HepG2 (cell line): ENCODE data around the gene TBC1D22A. TPM values are rescaled to one million over a fixed set of nuclear protein-coding genes. Genes with fewer than 3 reads are reported as not detected.

Experiments used
- ATAC-seq: fragments of 200-7000 bp; cut with Tn5 transposase; 3 replicates; pipeline ENCODE4 v1.9.1; 2020; ENCODE audit warnings: mild to moderate bottlenecking, moderate library complexity
- BruUV-seq: library from RNA; stranded (reverse); fragments of 400-500 nt; replicated peaks from 2 replicates; lab custom pipeline; 2021; lab: Mats Ljungman, UMichigan
- CTCF ChIA-PET: fragments of 300-600 bp; formaldehyde crosslinking; extraction: SDS; loops from one replicate; lab custom pipeline; 2021; ENCODE audit warnings: low total read pairs, inconsistent platforms, low intra/inter-chr PET ratio; lab: Yijun Ruan, JAX
- POLR2A ChIA-PET: fragments of 350-600 bp; sonication (Branson Sonifier 250); formaldehyde crosslinking; loops from one replicate; lab custom pipeline; 2020; ENCODE audit warnings: antibody characterized with exemption, inconsistent platforms; lab: Yijun Ruan, JAX
- DNase-seq: peaks from one replicate; pipeline ENCODE4 v3.0.0-alpha.2; 2015; ENCODE audit warnings: low spot score
- FAIRE-seq: peaks from 3 replicates; lab custom pipeline; 2011; peaks lifted over from hg19 to GRCh38; lab: Jason Lieb, UNC
- H2AFZ ChIP-seq: one replicate; pipeline ENCODE4 v1.6.1; 2011; ENCODE audit warnings: low read length, inconsistent platforms
- H3K27ac ChIP-seq: fragments of 300-600 bp; 3 replicates; pipeline ENCODE4 v1.8.0; 2011; ENCODE audit warnings: mixed run types, mild to moderate bottlenecking, mixed read lengths, low read length, inconsistent platforms; ENCODE audit not compliant: insufficient read depth; ENCODE audit errors: extremely low read length
- H3K27me3 ChIP-seq, 2 experiments: fragments of 200-600 bp in 1 of 2; 2 replicates in 1 of 2; 3 replicates in 1 of 2; pipeline versions ENCODE4 v1.6.0 to v1.8.0; 2011; ENCODE audit warnings: low read length in 2 of 2, mild to moderate bottlenecking in 2 of 2, moderate library complexity in 2 of 2, inconsistent platforms in 1 of 2; ENCODE audit not compliant: insufficient read depth in 2 of 2, control insufficient read depth in 1 of 2
- H3K36me3 ChIP-seq, 2 experiments: fragments of 200-600 bp in 1 of 2; replicated peaks in 1 of 2; 2 replicates in 1 of 2; 3 replicates in 1 of 2; pipeline versions ENCODE4 v1.5.1 to v1.8.0; 2011; ENCODE audit warnings: low read length in 2 of 2, inconsistent platforms in 1 of 2; ENCODE audit not compliant: insufficient read depth in 2 of 2, control insufficient read depth in 1 of 2
- H3K4me1 ChIP-seq: 2 replicates; pipeline ENCODE4 v1.5.1; 2012; ENCODE audit warnings: low read length, inconsistent platforms; ENCODE audit not compliant: insufficient read depth
- H3K4me2 ChIP-seq: 2 replicates; pipeline ENCODE4 v1.6.0; 2011; ENCODE audit warnings: low read depth, low read length, inconsistent platforms
- H3K4me3 ChIP-seq, 3 experiments: fragments of 200-600 bp in 1 of 3; sonication (generic), shearing (Covaris generic) in 1 of 3; replicated peaks in 1 of 3; 2 replicates each; pipeline ENCODE4 v1.5.1; 2011 to 2016; ENCODE audit warnings: low read length in 3 of 3, inconsistent platforms in 2 of 3, low read depth in 2 of 3, mild to moderate bottlenecking in 2 of 3, control low read depth in 1 of 3, mixed read lengths in 1 of 3; ENCODE audit not compliant: insufficient read depth in 1 of 3
- H3K79me2 ChIP-seq: one replicate; pipeline ENCODE4 v1.6.1; 2011; ENCODE audit warnings: low read length, inconsistent platforms; ENCODE audit not compliant: insufficient read depth
- H3K9ac ChIP-seq: 2 replicates; pipeline ENCODE4 v1.6.0; 2011; ENCODE audit warnings: mild to moderate bottlenecking, low read depth, low read length, inconsistent platforms; ENCODE audit not compliant: insufficient read depth
- H3K9me3 ChIP-seq: 2 replicates; pipeline ENCODE4 v1.5.1; 2012; ENCODE audit warnings: mild to moderate bottlenecking, low read length
- H4K20me1 ChIP-seq: 2 replicates; pipeline ENCODE4 v1.6.0; 2011; ENCODE audit warnings: inconsistent platforms, mild to moderate bottlenecking, low read length, moderate library complexity; ENCODE audit not compliant: insufficient read depth
- ARNTL ChIP-seq: sonication (generic); formaldehyde crosslinking; IDR thresholded peaks from 2 replicates; pipeline ENCODE4 v1.4.0; 2020; ENCODE audit warnings: mild to moderate bottlenecking, missing genetic modification reagents
- CC2D1A ChIP-seq: sonication (generic); formaldehyde crosslinking; IDR thresholded peaks from 2 replicates; pipeline ENCODE4 v1.8.1; 2023; ENCODE audit warnings: mild to moderate bottlenecking, missing genetic modification reagents
- CHD2 ChIP-seq: IDR thresholded peaks from 2 replicates; pipeline ENCODE4 v1.6.1; 2011; ENCODE audit warnings: low read depth, low read length, improper control_type of control experiment
- DPF2 ChIP-seq: sonication (generic); formaldehyde crosslinking; IDR thresholded peaks from 2 replicates; pipeline ENCODE4 v1.4.0; 2020; ENCODE audit warnings: mild to moderate bottlenecking, low read depth, missing genetic modification reagents, borderline replicate concordance
- ELF4 ChIP-seq: sonication (generic); formaldehyde crosslinking; IDR thresholded peaks from 2 replicates; pipeline ENCODE4 v1.5.0; 2020; ENCODE audit warnings: missing genetic modification reagents, mild to moderate bottlenecking, moderate library complexity, borderline replicate concordance
- EP300 ChIP-seq, 3 experiments: sonication (generic) in 1 of 3; formaldehyde crosslinking in 1 of 3; IDR thresholded peaks; 2 replicates each; pipeline versions ENCODE4 v1.5.1 to v1.6.1; 2011 to 2020; ENCODE audit warnings: low read depth in 2 of 3, low read length in 2 of 3, borderline replicate concordance in 1 of 3, improper control_type of control experiment in 1 of 3, mild to moderate bottlenecking in 1 of 3, missing genetic modification reagents in 1 of 3, moderate library complexity in 1 of 3
- GABPA ChIP-seq, 2 experiments: IDR thresholded peaks; 2 replicates each; pipeline ENCODE4 v1.6.1; 2011 to 2016; ENCODE audit warnings: low read depth in 2 of 2, low read length in 1 of 2, missing biosample characterization in 1 of 2, missing genetic modification characterization in 1 of 2
- KDM5A ChIP-seq: fragments of 200-600 bp; sonication (generic); IDR thresholded peaks from 2 replicates; pipeline ENCODE4 v1.7.0; 2018; ENCODE audit warnings: antibody characterized with exemption, mild to moderate bottlenecking, low read length, borderline replicate concordance
- PHF21A ChIP-seq: sonication (generic); formaldehyde crosslinking; IDR thresholded peaks from 2 replicates; pipeline ENCODE4 v1.5.0; 2020; ENCODE audit warnings: mild to moderate bottlenecking, missing genetic modification reagents
- RARA ChIP-seq: IDR thresholded peaks from 2 replicates; pipeline ENCODE4 v1.6.1; 2016; ENCODE audit warnings: missing genetic modification reagents, missing compliant biosample characterization
- SALL2 ChIP-seq: sonication (generic); formaldehyde crosslinking; IDR thresholded peaks from 2 replicates; pipeline ENCODE4 v1.8.1; 2023; ENCODE audit warnings: mild to moderate bottlenecking, missing genetic modification reagents, inconsistent platforms
- SRSF9 ChIP-seq: fragments of 200-400 bp; formaldehyde crosslinking; IDR thresholded peaks from 2 replicates; pipeline ENCODE4 v1.6.1; 2018; ENCODE audit warnings: borderline replicate concordance, mild to moderate bottlenecking, low read depth, low read length; ENCODE audit not compliant: insufficient read depth, poor library complexity, severe bottlenecking
- THYN1 ChIP-seq: sonication (generic); formaldehyde crosslinking; IDR thresholded peaks from 2 replicates; pipeline ENCODE4 v1.8.1; 2023; ENCODE audit warnings: low read depth, mild to moderate bottlenecking, moderate library complexity, missing genetic modification reagents, borderline replicate concordance
- YEATS2 ChIP-seq: sonication (generic); formaldehyde crosslinking; IDR thresholded peaks from 2 replicates; pipeline ENCODE4 v1.4.0; 2020; ENCODE audit warnings: missing genetic modification reagents, borderline replicate concordance
- ZC3H13 ChIP-seq: sonication (generic); formaldehyde crosslinking; IDR thresholded peaks from 2 replicates; pipeline ENCODE4 v1.8.1; 2023; ENCODE audit warnings: mild to moderate bottlenecking, missing genetic modification reagents, moderate library complexity
- ZNF143 ChIP-seq: sonication (generic); formaldehyde crosslinking; IDR thresholded peaks from 2 replicates; pipeline ENCODE4 v1.4.0; 2020; ENCODE audit warnings: missing genetic modification reagents
- ZNF33A ChIP-seq: sonication (generic); formaldehyde crosslinking; IDR thresholded peaks from 2 replicates; pipeline ENCODE4 v1.5.1; 2020; ENCODE audit warnings: missing genetic modification reagents, mild to moderate bottlenecking, moderate library complexity, borderline replicate concordance
- ZNF644 ChIP-seq: IDR thresholded peaks from 2 replicates; pipeline ENCODE4 v1.6.1; 2016; ENCODE audit warnings: low read depth
- ZNF660 ChIP-seq: sonication (generic); formaldehyde crosslinking; IDR thresholded peaks from 2 replicates; pipeline ENCODE4 v1.5.1; 2020; ENCODE audit warnings: mild to moderate bottlenecking, low read depth, missing genetic modification reagents, borderline replicate concordance
- WGBS: methylation state at CpG from one replicate; pipeline ENCODE4 v1.1.6; 2017; ENCODE audit warnings: low lambda C conversion rate; 5-methylcytosine and 5-hydroxymethylcytosine counted together
- in situ Hi-C: cut with HindIII; loops from 2 replicates; pipeline ENCODE4 v1.10.0; 2017; ENCODE audit warnings: low pct_unique_long_range_greater_than_20kb; ENCODE audit not compliant: extremely low pct_ligation_motif_present
- intact Hi-C: fragments of 100-400 bp; cut with micrococcal nuclease; formaldehyde crosslinking; loops from one replicate; pipeline ENCODE4 v1.10.0; 2022; ENCODE audit not compliant: unreplicated experiment
- polyA plus RNA-seq, 8 experiments: library from polyadenylated mRNA; depleted of rRNA in 3 of 8; stranded (reverse) in 7 of 8; unstranded in 1 of 8; fragments of >200 nt; fragmentation: Illumina TruSeq in 4 of 8; extraction: Trizol in 4 of 8; gene quantifications; 2 replicates each; pipeline versions ENCODE4 v1.2.1 to v1.2.3, GENCODE V29; 2011 to 2016; ENCODE audit warnings: low read depth in 4 of 8, missing spikeins in 1 of 8, mixed read lengths in 1 of 8; ENCODE audit not compliant: insufficient read depth in 1 of 8
- total RNA-seq, 5 experiments: library from RNA; depleted of rRNA; stranded (reverse); fragments of >200 nt; fragmentation: Illumina TruSeq; extraction: Trizol; gene quantifications; 2 replicates each; pipeline ENCODE4 v1.2.3, GENCODE V29; 2016; ENCODE audit warnings: low read depth in 1 of 5
- TF ChIP-seq, protein P1 (sequence below): sonication (generic); formaldehyde crosslinking; IDR thresholded peaks from 2 replicates; pipeline ENCODE4 v1.5.0; 2020; ENCODE audit warnings: mild to moderate bottlenecking, missing genetic modification reagents, borderline replicate concordance

Gene TBC1D22A
- total and polyA plus RNA-seq, 2 of the 13 experiments (the other 11 are each of a cell fraction or from before 2014, with no cell fraction given): 17.3 to 18.0 TPM

DNA sequence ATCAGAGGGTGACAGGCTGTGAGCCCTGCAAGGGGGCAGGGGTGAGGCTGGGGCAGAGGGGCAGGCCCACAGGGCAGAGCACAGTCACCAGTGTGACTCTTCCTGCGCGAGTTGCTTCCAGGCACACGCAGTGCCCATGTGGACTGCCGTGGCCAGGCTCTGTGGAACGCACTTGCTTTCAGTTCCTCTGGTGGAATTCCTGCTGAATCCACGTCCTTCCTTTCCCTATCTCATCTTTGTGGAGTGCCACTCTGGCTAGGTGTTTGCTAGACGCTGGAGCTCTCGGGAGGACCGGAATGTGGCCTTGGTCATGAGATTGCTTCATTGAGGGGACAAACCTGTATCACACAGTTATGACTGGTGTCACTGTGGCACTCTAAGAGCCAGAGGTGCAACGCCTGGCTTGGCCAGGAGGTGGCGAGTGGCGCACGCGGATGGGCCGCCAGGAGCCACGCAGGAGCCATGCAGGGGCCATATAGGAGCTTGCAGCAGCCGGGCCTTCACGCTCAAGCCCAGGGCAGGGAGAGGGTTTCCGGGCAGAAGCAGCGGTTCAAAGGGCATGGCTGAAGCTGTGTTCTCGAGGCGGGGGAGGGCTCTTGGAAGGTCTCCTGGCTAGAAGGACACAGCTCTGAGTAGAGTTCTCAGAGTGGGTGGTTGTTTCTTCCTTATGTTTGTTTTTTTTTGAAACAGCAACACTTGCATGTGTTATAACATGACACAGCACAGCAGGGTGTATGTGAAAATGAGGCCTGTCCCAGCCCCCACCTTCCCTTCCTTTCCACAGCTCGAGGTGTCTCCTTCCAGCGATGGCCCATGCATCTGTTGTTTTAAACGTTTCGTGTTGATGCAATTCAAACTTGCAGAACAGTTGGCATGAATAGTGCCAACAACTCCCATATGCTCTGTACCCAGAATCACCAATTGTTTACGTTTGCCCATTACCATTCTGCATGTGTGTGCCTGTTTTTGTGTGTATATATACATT is 36.2 kb downstream of the TBC1D22A start:
- peak overlapping the region; percentile 37; the same call in 1 of the 2 replicates for H3K9ac ChIP-seq
- H3K9me3 ChIP-seq: no peaks in the 10 kb centered on the region
- no peaks in the 10 kb centered on the region for H3K27me3 ChIP-seq
- FAIRE-seq (peak; percentile 98), DNase-seq (peak; percentile 92), ATAC-seq (peak; percentile 95)
- no TSS peak for BruUV-seq
- WGBS: 24% methylated on average over 24 of the region's 27 CpGs
- H3K79me2 ChIP-seq: peaks cover 4% of the 10 kb centered on the region
- peaks cover 57% of the 10 kb centered on the region for H3K4me1 ChIP-seq
- ChIA-PET POLR2A (interaction anchor here (0.9 to 1.5 kb wide), 9 partner anchors 18 to 235 kb away, joined by 3 to 25 read pairs (median 4); partner anchors contain the start of genes CERK and TBC1D22A), CTCF (interaction anchor here (0.6 to 1.7 kb wide), 3 partner anchors 24 to 40 kb away, joined by 3 to 7 read pairs (median 5); no protein-coding TSS in a partner anchor)
- intact Hi-C loops (loop anchor here (2.0 to 5.0 kb wide), 3 partner anchors 24 to 139 kb away; no protein-coding TSS in a partner anchor), in situ Hi-C loops (no loop called here)
- H4K20me1 ChIP-seq: no peaks in the 10 kb centered on the region
- peak overlapping the region; percentile 56 for H3K27ac ChIP-seq
- H3K4me3 ChIP-seq: no peak overlapping the region
- peaks cover 29 to 42% of the 10 kb centered on the region in 2 experiments for H3K36me3 ChIP-seq
- H3K4me2 ChIP-seq: peak overlapping the region; percentile 56
- H2AFZ ChIP-seq: no peak overlapping the region
- no peak for TF ChIP-seq ZNF33A (CRISPR knock-in tag)
- no peak for TF ChIP-seq ELF4
- TF ChIP-seq SRSF9: no peak
- TF ChIP-seq ARNTL (CRISPR knock-in tag): peak; percentile 66; the same call in 1 of the 2 replicates
- TF ChIP-seq SALL2 (CRISPR knock-in tag): peak; percentile 87
- no peak for TF ChIP-seq GABPA (IDR thresholded peaks at IDR 0.05; ENCODE audit: low read depth, low read length)
- TF ChIP-seq GABPA (CRISPR knock-in tag; IDR thresholded peaks at IDR 0.05; ENCODE audit: low read depth): peak; percentile 74
- TF ChIP-seq CC2D1A (CRISPR knock-in tag): no peak
- no peak for TF ChIP-seq DPF2 (CRISPR knock-in tag)
- no peak; the same call in 1 of the 2 replicates for TF ChIP-seq YEATS2 (CRISPR knock-in tag)
- TF ChIP-seq CHD2: 0 out of 2 replicates have a peak, but pooled peaks have one; percentile 21
- TF ChIP-seq, protein P1, sequence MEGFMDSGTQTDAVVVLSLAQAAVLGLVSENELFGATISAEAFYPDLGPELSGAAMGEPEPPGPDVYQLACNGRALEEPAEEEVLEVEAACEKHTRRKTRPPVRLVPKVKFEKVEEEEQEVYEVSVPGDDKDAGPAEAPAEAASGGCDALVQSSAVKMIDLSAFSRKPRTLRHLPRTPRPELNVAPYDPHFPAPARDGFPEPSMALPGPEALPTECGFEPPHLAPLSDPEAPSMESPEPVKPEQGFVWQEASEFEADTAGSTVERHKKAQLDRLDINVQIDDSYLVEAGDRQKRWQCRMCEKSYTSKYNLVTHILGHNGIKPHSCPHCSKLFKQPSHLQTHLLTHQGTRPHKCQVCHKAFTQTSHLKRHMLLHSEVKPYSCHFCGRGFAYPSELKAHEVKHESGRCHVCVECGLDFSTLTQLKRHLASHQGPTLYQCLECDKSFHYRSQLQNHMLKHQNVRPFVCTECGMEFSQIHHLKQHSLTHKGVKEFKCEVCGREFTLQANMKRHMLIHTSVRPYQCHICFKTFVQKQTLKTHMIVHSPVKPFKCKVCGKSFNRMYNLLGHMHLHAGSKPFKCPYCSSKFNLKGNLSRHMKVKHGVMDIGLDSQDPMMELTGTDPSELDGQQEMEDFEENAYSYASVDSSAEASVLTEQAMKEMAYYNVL (CRISPR knock-in tag): 0 out of 2 replicates have a peak, but pooled peaks have one; percentile 40
- no peak for TF ChIP-seq ZC3H13 (CRISPR knock-in tag)
- TF ChIP-seq RARA (CRISPR knock-in tag): peak; percentile 63; the same call in 1 of the 2 replicates
- peak; percentile 76 for TF ChIP-seq PHF21A (CRISPR knock-in tag)
- TF ChIP-seq THYN1 (CRISPR knock-in tag): peak; percentile 56; the same call in 1 of the 2 replicates
- TF ChIP-seq ZNF143: 0 out of 2 replicates have a peak, but pooled peaks have one; percentile 25
- no peak for TF ChIP-seq ZNF660 (CRISPR knock-in tag)
- TF ChIP-seq KDM5A: no peak
- peak; percentile 77 for TF ChIP-seq ZNF644 (CRISPR knock-in tag)
- TF ChIP-seq EP300 (IDR thresholded peaks at IDR 0.05; ENCODE audit: low read depth in 2 of 2, low read length in 2 of 2): peak in 1 of 2 experiments; percentile 65; a peak in 2 of 4 replicates
- TF ChIP-seq EP300 (CRISPR knock-in tag; IDR thresholded peaks at IDR 0.05; ENCODE audit: borderline replicate concordance): peak; percentile 75; the same call in 1 of the 2 replicates
